ENCODE measurements around the gene SIGLEC6. TPM values are rescaled to one million over a fixed set of nuclear protein-coding genes. Genes with fewer than 3 reads are reported as not detected.

SIGLEC6 gene
- total RNA-seq, 1 experiment from 2014 or later, result 0.37 TPM

- TF ChIP-seq AR (CRISPR knock-in tag; IDR thresholded peaks at IDR 0.05), result no peak
- no peak for TF ChIP-seq ZMAT4 (CRISPR knock-in tag; IDR thresholded peaks at IDR 0.05)
- no peak for TF ChIP-seq NR2C2 (CRISPR knock-in tag; IDR thresholded peaks at IDR 0.05)
- TF ChIP-seq MYBL2 (CRISPR knock-in tag; IDR thresholded peaks at IDR 0.05), result no peak
- TF ChIP-seq ELF4 (CRISPR knock-in tag; IDR thresholded peaks at IDR 0.05; ENCODE audit: low read depth), result no peak
- no peak for TF ChIP-seq ZNF138 (CRISPR knock-in tag; conservative IDR thresholded peaks at IDR 0.05)
- TF ChIP-seq USF1 (CRISPR knock-in tag; IDR thresholded peaks at IDR 0.05), result no peak
- TF ChIP-seq FOXK1 (CRISPR knock-in tag; IDR thresholded peaks at IDR 0.05), result no peak
These were observed 16.1 kb upstream of the SIGLEC6 start (continued) for GRCh38 chr19:51547397-51548212.

- H3K4me1 Mint-ChIP-seq, result peaks cover 3% of the 10 kb centered on the region
- no peak overlapping the region for H3K4me3 Mint-ChIP-seq
- ChIA-PET POLR2A (no interaction called here), CTCF (interaction anchor here (1.2 kb wide), 1 partner anchor 18 kb away, joined by 4 read pairs; no protein-coding TSS in a partner anchor)
- DNase-seq (ENCODE audit: low spot score) (no peak), ATAC-seq (no peak)
- no peak overlapping the region for H3K27ac Mint-ChIP-seq
- H3K27me3 Mint-ChIP-seq (ENCODE audit: low read depth), result peaks cover 55% of the 10 kb centered on the region
- H3K36me3 Mint-ChIP-seq, result no peaks in the 10 kb centered on the region
- peaks cover 5% of the 10 kb centered on the region; the same call in 1 of the 2 replicates for H3K9me3 Mint-ChIP-seq
- TF ChIP-seq SMAD3 (CRISPR knock-in tag; IDR thresholded peaks at IDR 0.05; ENCODE audit: borderline replicate concordance), result no peak
- no peak for TF ChIP-seq TP53 (CRISPR knock-in tag; IDR thresholded peaks at IDR 0.05)
- no peak for TF ChIP-seq MAX (CRISPR knock-in tag; IDR thresholded peaks at IDR 0.05)
- no peak for TF ChIP-seq ATF6 (CRISPR knock-in tag; IDR thresholded peaks at IDR 0.05)
- TF ChIP-seq PRDM15 (CRISPR knock-in tag; IDR thresholded peaks at IDR 0.05), result no peak
- no peak for TF ChIP-seq ZNF512 (CRISPR knock-in tag; IDR thresholded peaks at IDR 0.05; ENCODE audit: borderline replicate concordance)
- no peak for TF ChIP-seq NFATC4 (CRISPR knock-in tag; IDR thresholded peaks at IDR 0.05)
- TF ChIP-seq USF2 (CRISPR knock-in tag; IDR thresholded peaks at IDR 0.05), result no peak
- no peak for TF ChIP-seq PREB (CRISPR knock-in tag; IDR thresholded peaks at IDR 0.05; ENCODE audit: borderline replicate concordance)
- no peak for TF ChIP-seq ATF2 (CRISPR knock-in tag; IDR thresholded peaks at IDR 0.05; ENCODE audit: borderline replicate concordance, low read depth)
These were observed 15.4 kb upstream of the SIGLEC6 start for GRCh38 chr19:51546650-51547396.

All from WTC11 (cell line).